NCI-H345 (cell line): Measurements from ENCODE around the gene ESM1.
A peak's percentile ranks its signal among the peaks of the same experiment; 100 is the strongest.
"Not testable (repeated sequence)": the region's sequence is repeated elsewhere in the genome, so short reads cannot be mapped to it uniquely, and the experiment has no call there.

ENCODE experiments used
- DNase-seq: peaks from one replicate; lab custom pipeline; 2025; lab: John Stamatoyannopoulos, UW

ESM1 gene

GRCh38 chr5:54985301-54986268 is at the start of gene ESM1:
TSS of gene ESM1 (minus strand) at chr5:54985593. CDS start at chr5:54985517, 76 bp downstream.
- no peak for DNase-seq

GRCh38 chr5:55033568-55033967 is 48.2 kb upstream of the ESM1 start:
- no peak for DNase-seq

- DNase-seq = no peak
These were observed 46.1 kb upstream of the ESM1 start for GRCh38 chr5:55031492-55031891.

- no peak for DNase-seq
These were observed 45.4 kb upstream of the ESM1 start for GRCh38 chr5:55030676-55031369.

GRCh38 chr5:55030220-55030619 is 44.8 kb upstream of the ESM1 start:
- peak; percentile 76 for DNase-seq

- no peak for DNase-seq
These were observed 42.2 kb upstream of the ESM1 start for GRCh38 chr5:55027595-55027994.

- no peak for DNase-seq
These were observed 37.1 kb upstream of the ESM1 start for GRCh38 chr5:55022450-55022849.

GRCh38 chr5:55021821-55022220 is 36.4 kb upstream of the ESM1 start:
- DNase-seq = peak; percentile 19

GRCh38 chr5:55021410-55021809 is 36.0 kb upstream of the ESM1 start:
- DNase-seq = peak; percentile 36

- not testable (repeated sequence) for DNase-seq
These were observed 24.8 kb upstream of the ESM1 start for GRCh38 chr5:55010149-55010548.

- DNase-seq = no peak
These were observed 19.3 kb upstream of the ESM1 start for GRCh38 chr5:55004729-55005128.

- no peak for DNase-seq
These were observed 18.2 kb upstream of the ESM1 start for GRCh38 chr5:55003432-55004065.

- not testable (repeated sequence) for DNase-seq
These were observed 16.8 kb upstream of the ESM1 start for GRCh38 chr5:55002166-55002565.

GRCh38 chr5:54997081-54997480 is 11.7 kb upstream of the ESM1 start:
- DNase-seq = no peak

GRCh38 chr5:54996466-54996865 is 11.1 kb upstream of the ESM1 start:
- no peak for DNase-seq

- no peak for DNase-seq
These were observed 9.8 kb upstream of the ESM1 start for GRCh38 chr5:54995168-54995567.

GRCh38 chr5:54994628-54995027 is 9.2 kb upstream of the ESM1 start:
- no peak for DNase-seq

- peak; percentile 2 for DNase-seq
These were observed 7.9 kb upstream of the ESM1 start for GRCh38 chr5:54993318-54993717.

- no peak for DNase-seq
These were observed 6.0 kb upstream of the ESM1 start for GRCh38 chr5:54991416-54991815.

- no peak for DNase-seq
These were observed 5.5 kb upstream of the ESM1 start for GRCh38 chr5:54990841-54991258.

GRCh38 chr5:54988817-54989216 is 3.4 kb upstream of the ESM1 start:
- no peak for DNase-seq

GRCh38 chr5:54988218-54988617 is 2.8 kb upstream of the ESM1 start:
- no peak for DNase-seq

- DNase-seq = no peak
These were observed 869 bp upstream of the ESM1 start for GRCh38 chr5:54986269-54986654.
